Activated T-cell treated with anti-CD3 and anti-CD28 coated beads, Interleukin-2, amount 50 U/mL, for 1 hour (primary cell): ENCODE data around the gene PLA2G15.

ENCODE experiments used
- DNase-seq: peaks from one replicate; pipeline ENCODE4 v3.0.0-alpha.2; 2020

The PLA2G15 gene

DNA sequence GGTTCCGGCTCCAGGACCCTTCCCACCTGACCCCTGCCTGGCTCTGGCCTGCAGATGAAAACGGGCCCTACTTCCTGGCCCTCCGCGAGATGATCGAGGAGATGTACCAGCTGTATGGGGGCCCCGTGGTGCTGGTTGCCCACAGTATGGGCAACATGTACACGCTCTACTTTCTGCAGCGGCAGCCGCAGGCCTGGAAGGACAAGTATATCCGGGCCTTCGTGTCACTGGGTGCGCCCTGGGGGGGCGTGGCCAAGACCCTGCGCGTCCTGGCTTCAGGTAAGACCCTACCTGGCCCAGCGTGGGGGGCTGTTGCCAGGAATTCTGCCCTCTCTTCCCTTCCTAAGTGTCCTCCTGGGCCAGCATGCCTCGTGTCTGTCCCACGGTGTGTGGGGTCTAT is 10.5 kb downstream of the PLA2G15 start:
- no peak for DNase-seq

DNA sequence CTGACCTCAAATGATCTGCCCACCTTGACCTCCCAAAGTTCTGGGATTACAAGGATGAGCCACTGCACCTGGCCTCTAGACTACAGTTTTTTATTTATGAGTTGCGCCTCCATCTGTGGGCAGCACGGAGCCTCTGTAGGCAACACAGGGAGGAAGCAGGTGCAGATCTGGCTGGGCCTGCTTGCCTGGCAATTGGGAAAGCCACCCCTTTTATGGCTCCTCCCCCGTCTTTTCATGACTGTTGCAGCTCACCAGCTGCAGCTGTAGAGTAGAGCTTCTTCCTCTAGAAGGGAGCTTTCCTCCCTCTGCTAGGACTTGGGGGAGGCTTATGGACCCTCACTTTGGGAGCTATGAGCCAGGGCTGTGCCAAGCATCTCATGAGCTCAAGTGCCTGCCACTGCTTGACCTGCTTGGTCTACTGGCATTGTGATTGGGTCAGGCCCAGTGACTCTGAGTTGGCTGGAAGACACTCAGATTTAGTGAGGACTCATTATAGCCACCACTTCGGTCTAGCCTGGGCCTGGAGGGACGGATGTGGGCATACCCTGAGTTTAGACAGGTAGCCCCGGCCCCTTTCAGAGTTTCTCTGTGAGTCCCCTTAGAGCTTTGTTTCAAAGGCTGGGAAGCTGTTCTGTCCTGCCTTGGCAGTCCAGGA is 12.2 kb downstream of the PLA2G15 start:
- DNase-seq: no peak

GRCh38 chr16:68257906-68258800 is 13.0 kb downstream of the PLA2G15 start:
- no peak for DNase-seq

- no peak for DNase-seq
Observed at GRCh38 chr16:68259007-68259825, 14.0 kb downstream of the PLA2G15 start.

GRCh38 chr16:68263559-68264127 is 18.5 kb downstream of the PLA2G15 start:
- no peak for DNase-seq

DNA sequence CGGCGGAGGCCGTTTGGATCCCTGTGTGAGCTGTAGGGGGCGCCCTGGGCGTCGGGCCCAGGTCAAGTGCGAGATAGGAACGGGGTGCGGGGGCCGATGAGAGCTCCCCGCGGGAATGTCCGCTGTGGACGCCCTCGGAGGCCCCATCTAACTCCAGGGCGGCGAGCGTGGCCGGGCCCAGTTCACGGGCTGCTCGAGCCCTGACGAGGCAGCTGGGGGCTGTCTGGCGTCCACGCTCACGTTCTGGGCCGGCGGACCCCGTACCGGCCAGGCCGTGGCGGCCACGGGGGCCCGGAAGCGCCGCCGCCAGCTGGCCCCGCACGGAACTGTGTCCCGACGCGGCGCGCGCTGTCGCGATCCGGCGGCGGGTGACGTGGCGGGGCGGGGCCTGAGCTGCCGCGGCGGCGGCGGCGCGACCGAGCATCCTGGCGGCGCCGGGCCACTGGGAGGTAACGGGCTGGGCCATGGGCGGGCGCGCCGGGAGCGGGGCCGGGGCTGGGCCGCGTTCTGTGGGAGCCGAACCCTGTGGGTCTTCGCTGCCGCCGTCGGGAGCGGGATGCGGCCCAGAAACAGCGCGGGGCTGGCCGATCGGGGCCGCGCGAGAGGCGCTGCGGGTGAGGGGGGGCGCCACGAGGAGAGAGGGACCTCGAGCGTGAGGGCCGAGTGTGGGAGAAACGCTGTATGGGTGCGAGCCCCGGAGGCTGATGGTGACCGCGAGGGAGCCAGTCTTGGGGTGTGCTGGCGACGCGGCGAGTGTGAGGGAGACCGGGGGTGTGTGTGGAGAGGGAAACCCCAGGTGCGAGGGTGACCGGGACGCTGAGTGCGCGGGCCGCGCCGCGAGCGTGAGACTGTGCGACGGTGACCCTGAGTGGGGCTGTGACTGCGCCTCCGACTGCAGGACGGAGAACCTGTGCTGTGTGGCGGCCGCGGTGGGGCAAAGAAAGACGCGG is 19.2 kb downstream of the PLA2G15 start, which contains the start of gene SLC7A6:
TSS of gene SLC7A6 (plus strand) at position 399 of the 950 bp plus-strand sequence. CDS start 10,201 bp downstream, outside the sequence.
- DNase-seq: peak; percentile 89

DNA sequence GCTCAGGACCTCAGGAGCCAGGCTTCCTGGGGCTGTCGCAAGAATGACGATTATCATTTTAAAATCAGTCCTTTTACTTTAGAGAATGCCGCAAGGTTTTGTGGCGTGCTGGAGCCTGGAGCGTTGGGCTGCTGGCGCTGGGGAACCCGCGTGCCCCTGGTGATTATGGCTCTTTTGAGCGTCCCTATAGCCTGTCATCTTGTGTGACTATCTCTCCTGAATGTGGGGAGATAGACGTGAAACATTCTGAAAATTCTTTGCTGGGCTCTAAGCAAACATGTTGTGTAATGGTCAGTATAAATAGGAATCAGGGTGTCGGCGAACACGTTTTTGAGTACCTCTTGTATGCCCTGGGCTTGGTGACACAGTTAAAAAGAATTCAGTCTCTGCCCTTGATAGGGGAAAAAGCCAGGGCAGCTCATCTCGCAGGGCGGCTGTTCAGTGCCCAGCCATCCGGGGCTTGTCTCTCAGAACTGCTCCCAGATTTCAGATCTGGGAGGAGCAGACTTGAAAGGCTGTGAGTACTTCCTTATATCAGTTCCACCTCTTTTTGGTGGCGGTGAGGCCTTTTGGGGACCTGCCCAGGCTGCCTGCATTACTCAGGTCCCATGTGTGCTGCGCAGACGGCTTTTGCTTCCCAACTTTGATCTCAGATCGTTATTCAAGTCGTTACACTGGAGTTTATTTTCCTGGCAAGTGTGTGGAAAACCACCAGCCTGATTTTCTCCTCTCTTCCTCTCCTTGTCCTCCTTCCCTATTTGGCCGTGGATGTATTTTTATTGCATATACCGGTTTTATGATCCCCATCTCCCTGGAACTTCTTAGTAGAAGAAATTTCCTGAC is 20.1 kb downstream of the PLA2G15 start:
- DNase-seq: peak; percentile 62

DNA sequence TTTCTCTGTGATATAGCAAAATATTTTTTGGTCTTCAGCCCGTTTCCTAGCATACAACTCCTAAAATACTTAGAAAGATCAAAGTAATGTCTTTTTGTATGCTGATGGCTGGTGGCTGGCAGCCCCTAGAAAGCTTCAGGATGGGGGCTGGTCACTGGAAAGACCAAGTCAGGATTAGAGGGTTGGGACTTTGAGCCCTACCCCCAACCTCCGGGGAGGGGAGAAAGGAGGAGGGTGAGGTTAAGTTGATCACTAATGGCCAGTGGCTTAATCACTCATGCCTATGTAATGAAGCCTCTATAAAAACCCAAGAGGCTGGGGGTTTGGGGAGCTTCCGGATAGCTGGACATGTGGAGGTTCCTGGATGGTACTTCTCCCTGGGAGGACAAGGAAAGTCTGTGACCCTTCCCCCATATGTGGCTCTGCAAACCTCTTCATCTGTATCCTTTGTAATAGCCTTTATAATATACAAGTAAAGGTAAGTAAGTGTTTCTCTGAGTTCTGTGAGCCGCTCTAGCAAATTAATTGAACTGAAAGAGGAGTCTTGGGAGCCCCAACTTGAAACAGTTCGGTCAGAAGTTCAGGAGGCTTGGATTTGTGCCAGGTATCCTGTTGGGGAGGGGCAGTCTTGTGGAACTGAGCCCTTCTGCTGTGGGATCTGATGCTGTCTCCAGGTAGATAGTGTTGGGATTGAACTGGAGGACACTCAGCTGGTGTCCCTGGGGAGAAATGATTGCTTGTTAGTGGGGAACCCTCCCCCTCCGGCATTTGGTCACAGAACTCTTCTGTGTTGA is 22.6 kb downstream of the PLA2G15 start:
- DNase-seq: no peak

DNA sequence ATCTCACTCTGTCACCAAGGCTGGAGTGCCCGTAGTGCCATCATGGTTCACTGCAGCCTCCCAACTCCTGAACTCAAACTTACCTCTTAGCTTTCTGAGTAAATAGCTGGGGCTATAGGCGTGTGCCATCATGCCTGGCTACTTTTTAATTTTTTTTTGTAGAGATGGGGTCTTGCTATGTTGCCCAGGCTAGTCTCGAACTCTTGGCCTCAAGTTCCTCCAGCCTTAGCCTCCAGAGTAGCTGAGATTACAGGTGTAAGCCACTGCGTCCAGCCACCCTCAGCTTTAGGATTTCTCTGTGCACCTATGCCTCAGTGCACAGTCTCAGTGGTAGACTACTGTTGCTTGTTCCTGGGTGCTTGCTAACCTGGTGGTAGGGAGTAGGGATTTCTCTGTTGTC is 24.6 kb downstream of the PLA2G15 start:
- DNase-seq: no peak

GRCh38 chr16:68270353-68270752 is 25.2 kb downstream of the PLA2G15 start:
- DNase-seq: no peak

DNA sequence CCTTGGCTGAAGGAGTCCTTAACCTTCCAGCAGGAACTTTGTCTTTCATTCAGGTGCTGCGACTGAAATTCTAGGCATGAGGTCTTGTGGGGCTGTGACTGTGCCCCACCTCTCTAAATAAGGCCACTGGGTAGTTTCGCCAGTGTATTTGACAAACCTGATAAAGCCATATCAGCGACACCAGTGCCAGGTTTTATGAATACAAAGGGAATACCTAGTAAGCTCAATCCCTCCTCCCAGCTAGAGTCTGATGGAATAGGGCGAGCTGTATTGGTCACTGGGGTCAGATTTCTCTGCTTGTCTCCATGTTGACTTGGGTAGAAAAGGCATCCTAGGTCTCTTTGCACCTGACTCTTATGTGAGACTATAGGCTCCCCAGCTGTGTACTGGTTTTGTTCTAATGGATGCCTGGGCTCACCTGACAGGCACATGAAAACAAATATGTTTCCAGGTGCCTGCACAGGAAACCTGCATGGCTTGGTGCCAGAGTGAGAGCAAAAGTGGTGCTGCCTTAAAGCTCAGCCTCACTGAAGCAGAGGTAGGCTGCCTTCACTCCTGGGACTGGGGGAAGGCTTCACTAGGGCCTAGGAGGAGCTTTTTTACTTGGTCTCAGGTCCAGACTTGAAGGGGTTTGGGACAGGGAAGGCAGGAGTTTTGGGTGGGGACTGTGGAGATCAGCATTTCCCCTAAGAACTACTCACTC is 27.5 kb downstream of the PLA2G15 start:
- peak; percentile 65 for DNase-seq

DNA sequence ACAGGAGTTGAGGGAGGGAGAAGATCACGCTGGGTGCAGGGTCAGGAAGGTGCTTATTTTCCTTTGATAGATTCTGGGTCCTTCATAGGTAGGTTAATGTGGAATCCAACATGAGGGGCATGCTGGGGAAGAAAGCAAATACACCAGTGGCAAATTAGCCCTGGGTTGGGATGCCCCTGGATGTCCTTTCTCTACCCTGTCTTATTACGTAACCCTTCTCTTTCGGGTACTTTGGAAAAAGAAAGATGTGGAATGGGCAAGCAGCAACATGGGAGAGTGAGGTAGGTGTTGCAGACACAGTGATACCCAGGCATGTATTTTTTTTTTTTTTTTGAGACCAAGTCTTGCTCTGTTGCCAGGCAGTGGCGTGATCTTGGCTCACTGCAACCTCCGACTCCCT is 28.3 kb downstream of the PLA2G15 start:
- no peak for DNase-seq

GRCh38 chr16:68273896-68274295 is 28.7 kb downstream of the PLA2G15 start:
- no peak for DNase-seq

GRCh38 chr16:68274441-68274840 is 29.3 kb downstream of the PLA2G15 start:
- DNase-seq: no peak

DNA sequence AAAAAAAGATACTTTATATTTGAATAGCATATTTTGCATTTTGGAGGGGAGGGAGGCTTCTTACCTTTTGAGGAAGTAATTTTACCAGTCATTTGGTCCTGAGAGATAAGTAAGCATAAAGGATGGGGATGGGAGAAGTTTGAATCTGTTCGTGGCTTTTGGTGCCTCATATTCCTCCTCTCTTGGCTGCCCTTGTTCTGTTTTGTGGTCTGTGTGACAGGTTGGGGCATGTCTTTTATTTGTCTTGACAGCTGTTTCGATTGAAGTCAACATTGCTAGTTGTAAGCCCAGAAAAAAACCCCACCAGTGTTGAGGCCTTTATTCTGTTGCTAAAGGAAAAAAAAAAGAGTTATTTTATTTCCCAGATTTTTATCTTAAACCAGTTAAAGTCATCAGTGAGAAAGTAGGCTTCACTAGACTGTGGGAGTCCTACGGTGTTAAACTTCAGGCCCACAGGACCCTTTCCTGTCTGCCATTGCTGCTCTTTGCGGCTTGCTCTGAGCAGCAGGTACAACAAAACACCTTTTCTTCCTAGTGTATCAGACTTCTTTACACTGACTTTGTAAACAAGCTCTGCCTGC is 30.5 kb downstream of the PLA2G15 start:
- peak; percentile 48 for DNase-seq

- DNase-seq: no peak
Observed at GRCh38 chr16:68276223-68276622, 31.1 kb downstream of the PLA2G15 start.

DNA sequence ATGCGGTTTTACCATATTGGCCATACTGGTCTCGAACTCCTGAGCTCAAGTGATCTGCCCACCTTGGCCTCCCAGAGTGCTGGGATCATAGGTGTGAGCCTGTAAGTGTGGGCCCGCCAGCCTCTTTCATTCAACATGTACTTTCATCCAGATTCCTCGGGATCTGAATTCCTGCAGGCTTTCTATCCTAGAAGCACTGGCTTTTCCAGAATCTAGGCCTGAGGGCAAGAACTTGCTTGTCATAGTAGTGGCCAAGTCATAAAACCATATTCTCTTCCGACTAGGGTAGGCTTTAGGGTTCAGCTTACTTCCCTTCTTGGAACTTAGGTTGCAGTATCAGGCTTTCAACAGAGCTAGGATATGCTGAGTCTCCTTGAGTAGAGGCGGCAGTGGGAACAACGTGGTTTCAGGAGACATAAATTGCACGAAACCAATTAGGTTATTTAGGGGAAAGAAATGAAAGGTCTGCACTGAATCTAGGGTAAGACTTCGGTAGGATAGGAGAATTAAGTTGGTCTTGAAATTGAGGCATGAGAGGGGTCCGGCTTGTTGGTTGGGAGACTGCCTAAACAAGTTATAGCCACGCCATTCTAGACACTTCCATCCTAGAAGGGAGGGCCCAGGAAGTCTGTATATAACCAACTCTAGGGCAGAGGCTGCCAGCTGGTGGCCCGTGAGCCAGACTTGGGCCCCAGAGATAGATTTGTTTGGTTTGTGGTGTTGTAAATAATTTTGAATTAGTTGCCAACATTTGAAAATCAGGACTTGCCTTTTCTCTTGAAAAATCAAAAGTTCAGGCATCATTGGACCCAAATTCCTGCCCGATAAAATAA is 34.8 kb downstream of the PLA2G15 start:
- DNase-seq: no peak
